ENCODE measurements around the gene TDP2. TPM values are rescaled to one million over a fixed set of nuclear protein-coding genes. Genes with fewer than 3 reads are reported as not detected.

Gene TDP2
- total and polyA plus RNA-seq, 2 donors from 2014 or later, result 33.0 to 82.9 TPM

DNA sequence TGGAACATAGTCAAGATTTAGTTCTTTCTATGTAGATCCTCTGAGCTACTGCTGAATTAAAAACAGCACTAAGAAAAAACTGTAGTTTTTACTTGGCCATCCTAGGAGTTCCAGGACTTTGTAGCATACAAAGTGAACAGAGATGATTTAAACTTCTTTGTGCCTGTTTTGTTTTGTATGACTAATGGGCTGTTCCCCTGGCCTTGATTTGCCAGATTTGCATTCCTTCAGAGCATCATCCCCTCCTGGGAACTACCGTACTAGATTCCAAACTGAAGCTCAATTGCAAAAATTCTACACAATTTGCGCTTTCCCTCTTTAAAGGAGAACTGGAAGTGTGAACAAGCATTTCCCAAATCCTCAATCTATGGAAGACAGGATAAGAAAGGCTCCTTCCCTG lies 23.3 kb upstream of the TDP2 start:
- Histone ChIP-seq H3K4me1 (ENCODE audit: control insufficient read depth in 2 of 3, insufficient read depth in 2 of 3, low read depth in 1 of 3, low read length in 3 of 3) (no peaks in the 10 kb centered on the region), H3K27me3 (ENCODE audit: control insufficient read depth, insufficient read depth, low read length) (no peaks in the 10 kb centered on the region), H3K9ac (ENCODE audit: low read length in 3 of 3) (no peak overlapping the region), H3K4me3 (ENCODE audit: low read length in 3 of 3) (no peak overlapping the region), H3K36me3 (ENCODE audit: control insufficient read depth in 2 of 3, insufficient read depth in 3 of 3, low read length in 3 of 3) (no peaks in the 10 kb centered on the region), H3K9me3 (ENCODE audit: control insufficient read depth in 2 of 3, insufficient read depth in 1 of 3, low read length in 3 of 3) (no peaks in the 10 kb centered on the region), H3K27ac (ENCODE audit: low read depth in 2 of 2, low read length in 2 of 2) (no peak overlapping the region)
- intact Hi-C loops (cut with DNase I), result loop anchor here (10.0 kb wide), 1 partner anchor 105 kb away; no protein-coding TSS in a partner anchor
- DNase-seq (no peak), FAIRE-seq (no peak)
- TF ChIP-seq, protein P1, sequence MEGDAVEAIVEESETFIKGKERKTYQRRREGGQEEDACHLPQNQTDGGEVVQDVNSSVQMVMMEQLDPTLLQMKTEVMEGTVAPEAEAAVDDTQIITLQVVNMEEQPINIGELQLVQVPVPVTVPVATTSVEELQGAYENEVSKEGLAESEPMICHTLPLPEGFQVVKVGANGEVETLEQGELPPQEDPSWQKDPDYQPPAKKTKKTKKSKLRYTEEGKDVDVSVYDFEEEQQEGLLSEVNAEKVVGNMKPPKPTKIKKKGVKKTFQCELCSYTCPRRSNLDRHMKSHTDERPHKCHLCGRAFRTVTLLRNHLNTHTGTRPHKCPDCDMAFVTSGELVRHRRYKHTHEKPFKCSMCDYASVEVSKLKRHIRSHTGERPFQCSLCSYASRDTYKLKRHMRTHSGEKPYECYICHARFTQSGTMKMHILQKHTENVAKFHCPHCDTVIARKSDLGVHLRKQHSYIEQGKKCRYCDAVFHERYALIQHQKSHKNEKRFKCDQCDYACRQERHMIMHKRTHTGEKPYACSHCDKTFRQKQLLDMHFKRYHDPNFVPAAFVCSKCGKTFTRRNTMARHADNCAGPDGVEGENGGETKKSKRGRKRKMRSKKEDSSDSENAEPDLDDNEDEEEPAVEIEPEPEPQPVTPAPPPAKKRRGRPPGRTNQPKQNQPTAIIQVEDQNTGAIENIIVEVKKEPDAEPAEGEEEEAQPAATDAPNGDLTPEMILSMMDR (IDR thresholded peaks at IDR 0.05; ENCODE audit: borderline replicate concordance, extremely low read depth, insufficient read depth), result no peak

GRCh38 chr6:24686946-24687345 lies 20.2 kb upstream of the TDP2 start:
- intact Hi-C loops (cut with DNase I), result no loop called here
- DNase-seq (no peak), FAIRE-seq (no peak)
- Histone ChIP-seq H3K27ac (ENCODE audit: low read depth in 2 of 2, low read length in 2 of 2) (no peak overlapping the region), H3K9me3 (ENCODE audit: control insufficient read depth in 2 of 3, insufficient read depth in 1 of 3, low read length in 3 of 3) (no peaks in the 10 kb centered on the region), H3K4me3 (ENCODE audit: low read length in 3 of 3) (no peak overlapping the region), H3K4me1 (ENCODE audit: control insufficient read depth in 2 of 3, insufficient read depth in 2 of 3, low read depth in 1 of 3, low read length in 3 of 3) (no peaks in the 10 kb centered on the region), H3K9ac (ENCODE audit: low read length in 3 of 3) (no peak overlapping the region), H3K36me3 (ENCODE audit: control insufficient read depth in 2 of 3, insufficient read depth in 3 of 3, low read length in 3 of 3) (no peaks in the 10 kb centered on the region), H3K27me3 (ENCODE audit: control insufficient read depth, insufficient read depth, low read length) (no peaks in the 10 kb centered on the region)
- TF ChIP-seq, protein P1 (IDR thresholded peaks at IDR 0.05; ENCODE audit: borderline replicate concordance, extremely low read depth, insufficient read depth), result no peak

DNA sequence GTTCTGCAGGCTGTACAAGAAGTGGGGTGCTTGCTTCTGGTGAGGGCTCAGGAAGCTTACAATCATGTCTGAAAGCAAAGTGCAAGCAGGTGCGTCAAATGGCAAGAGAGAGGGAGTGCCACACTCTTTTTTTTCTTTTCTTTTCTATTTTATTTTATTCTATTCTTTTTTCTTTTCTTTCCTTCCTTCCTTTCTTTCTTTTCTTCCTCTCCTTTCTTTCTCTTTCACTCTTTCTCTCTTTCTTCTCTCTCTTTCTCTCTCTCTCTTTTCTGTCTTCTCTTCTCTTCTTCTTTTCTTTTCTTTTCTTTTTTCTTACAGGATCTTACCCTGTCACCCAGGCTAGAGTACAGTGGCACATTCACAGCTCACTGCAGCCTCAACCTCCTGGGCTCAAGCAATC lies 19.7 kb upstream of the TDP2 start:
- Histone ChIP-seq H3K4me3 (ENCODE audit: low read length in 3 of 3) (no peak overlapping the region), H3K9me3 (ENCODE audit: control insufficient read depth in 2 of 3, insufficient read depth in 1 of 3, low read length in 3 of 3) (no peaks in the 10 kb centered on the region), H3K9ac (ENCODE audit: low read length in 3 of 3) (no peak overlapping the region), H3K27ac (ENCODE audit: low read depth in 2 of 2, low read length in 2 of 2) (no peak overlapping the region), H3K27me3 (ENCODE audit: control insufficient read depth, insufficient read depth, low read length) (no peaks in the 10 kb centered on the region), H3K36me3 (ENCODE audit: control insufficient read depth in 2 of 3, insufficient read depth in 3 of 3, low read length in 3 of 3) (no peaks in the 10 kb centered on the region), H3K4me1 (ENCODE audit: control insufficient read depth in 2 of 3, insufficient read depth in 2 of 3, low read depth in 1 of 3, low read length in 3 of 3) (no peaks in the 10 kb centered on the region)
- intact Hi-C loops (cut with DNase I), result no loop called here
- TF ChIP-seq, protein P1 (IDR thresholded peaks at IDR 0.05; ENCODE audit: borderline replicate concordance, extremely low read depth, insufficient read depth), result no peak
- FAIRE-seq (no peak), DNase-seq (no peak)

All from kidney (tissue), 14 donors.